GM13977 (cell line): ENCODE measurements around the gene RNF5.
"Not testable (repeated sequence)": the region's sequence is repeated elsewhere in the genome, so short reads cannot be mapped to it uniquely, and the experiment has no call there.

Source experiments
- DNase-seq: peaks from one replicate; pipeline ENCODE4 v3.0.0; 2012; ENCODE audit warnings: low spot score
- in situ Hi-C: fragments of 300-500 bp; cut with MboI; formaldehyde crosslinking; loops from one replicate; pipeline ENCODE4 v1.12.0; 2022; ENCODE audit warnings: low sequenced_read_pairs, low pct_unique_long_range_greater_than_20kb, mixed read lengths, inconsistent platforms; ENCODE audit not compliant: unreplicated experiment
- TF ChIP-seq, protein P1 (sequence below): IDR thresholded peaks from 2 replicates; pipeline ENCODE4 v1.5.1; 2012; ENCODE audit warnings: mild to moderate bottlenecking, control low read depth; ENCODE audit not compliant: insufficient read depth; ENCODE audit errors: extremely low read depth, missing control alignments

Gene RNF5

DNA sequence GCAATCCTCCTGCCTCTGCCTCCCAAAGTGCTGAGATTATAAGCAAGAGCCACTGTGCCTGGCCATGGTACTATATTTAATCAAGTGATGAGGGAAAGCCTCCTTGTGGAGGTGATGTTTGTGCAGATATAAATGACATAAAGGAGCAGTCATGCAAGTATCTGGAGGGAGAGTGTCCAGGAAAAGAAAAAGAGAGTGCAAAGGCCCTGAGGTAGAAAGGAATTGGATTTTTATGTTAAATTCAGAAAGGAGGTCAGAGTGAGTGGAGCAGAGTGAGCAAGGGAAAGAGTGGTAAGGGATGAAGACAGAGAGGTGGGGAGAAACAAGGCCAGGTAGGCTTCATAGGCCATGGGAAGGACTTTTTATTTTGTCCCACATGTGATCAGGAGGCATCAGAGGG lies 40.8 kb upstream of the RNF5 start:
- TF ChIP-seq, protein P1, sequence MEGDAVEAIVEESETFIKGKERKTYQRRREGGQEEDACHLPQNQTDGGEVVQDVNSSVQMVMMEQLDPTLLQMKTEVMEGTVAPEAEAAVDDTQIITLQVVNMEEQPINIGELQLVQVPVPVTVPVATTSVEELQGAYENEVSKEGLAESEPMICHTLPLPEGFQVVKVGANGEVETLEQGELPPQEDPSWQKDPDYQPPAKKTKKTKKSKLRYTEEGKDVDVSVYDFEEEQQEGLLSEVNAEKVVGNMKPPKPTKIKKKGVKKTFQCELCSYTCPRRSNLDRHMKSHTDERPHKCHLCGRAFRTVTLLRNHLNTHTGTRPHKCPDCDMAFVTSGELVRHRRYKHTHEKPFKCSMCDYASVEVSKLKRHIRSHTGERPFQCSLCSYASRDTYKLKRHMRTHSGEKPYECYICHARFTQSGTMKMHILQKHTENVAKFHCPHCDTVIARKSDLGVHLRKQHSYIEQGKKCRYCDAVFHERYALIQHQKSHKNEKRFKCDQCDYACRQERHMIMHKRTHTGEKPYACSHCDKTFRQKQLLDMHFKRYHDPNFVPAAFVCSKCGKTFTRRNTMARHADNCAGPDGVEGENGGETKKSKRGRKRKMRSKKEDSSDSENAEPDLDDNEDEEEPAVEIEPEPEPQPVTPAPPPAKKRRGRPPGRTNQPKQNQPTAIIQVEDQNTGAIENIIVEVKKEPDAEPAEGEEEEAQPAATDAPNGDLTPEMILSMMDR, result no peak
- in situ Hi-C loops, result no loop called here
- no peak for DNase-seq

- no peak for DNase-seq
- in situ Hi-C loops, result no loop called here
- TF ChIP-seq, protein P1, result no peak
Observed at GRCh38 chr6:32139590-32139989, 38.6 kb upstream of the RNF5 start.

GRCh38 chr6:32140420-32141046 lies 37.7 kb upstream of the RNF5 start:
- no peak for DNase-seq
- in situ Hi-C loops, result no loop called here
- TF ChIP-seq, protein P1, result no peak

DNA sequence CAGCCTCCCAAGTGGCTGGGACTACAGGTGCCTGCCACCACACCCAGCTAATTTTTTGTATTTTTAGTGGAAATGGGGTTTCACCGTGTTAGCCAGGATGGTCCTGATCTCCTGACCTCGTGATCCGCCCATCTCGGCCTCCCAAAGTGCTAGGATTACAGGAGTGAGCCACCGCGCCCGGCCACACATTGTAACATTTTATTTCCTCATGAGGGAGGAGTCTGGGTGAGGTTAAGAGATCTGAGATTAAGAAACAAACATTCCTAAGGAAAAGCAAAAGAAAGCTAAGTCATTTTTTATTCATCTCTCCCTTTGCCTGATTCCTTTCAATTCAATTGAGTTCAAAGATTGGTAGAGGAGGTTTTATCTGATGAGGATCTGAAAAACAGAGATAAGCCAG lies 34.0 kb upstream of the RNF5 start:
- DNase-seq, in situ Hi-C loops: not testable (repeated sequence)

DNA sequence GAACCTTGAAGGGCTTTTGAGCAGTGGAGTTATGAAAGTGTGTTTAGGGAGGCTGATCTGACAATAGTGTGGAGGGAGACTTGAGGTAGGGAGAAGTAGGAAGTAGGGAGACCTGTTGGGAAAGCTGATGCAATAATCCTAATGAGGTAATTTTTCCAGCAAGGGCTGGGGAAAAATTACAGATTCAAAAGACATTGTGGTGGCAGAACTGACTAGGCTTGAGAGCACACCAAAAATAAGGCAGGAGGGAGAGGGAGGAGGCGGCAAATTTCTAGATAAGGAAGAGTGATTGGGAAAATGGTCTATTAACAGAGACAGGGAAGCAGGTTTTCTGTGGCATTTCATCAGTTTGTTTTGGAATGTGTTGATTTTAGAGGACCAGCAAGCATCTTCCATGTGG lies 31.9 kb upstream of the RNF5 start:
- no peak for DNase-seq
- in situ Hi-C loops, result no loop called here
- TF ChIP-seq, protein P1, result no peak

- TF ChIP-seq, protein P1, result no peak
- DNase-seq, result no peak
- in situ Hi-C loops, result no loop called here
Observed at GRCh38 chr6:32146687-32147086, 31.5 kb upstream of the RNF5 start.

DNA sequence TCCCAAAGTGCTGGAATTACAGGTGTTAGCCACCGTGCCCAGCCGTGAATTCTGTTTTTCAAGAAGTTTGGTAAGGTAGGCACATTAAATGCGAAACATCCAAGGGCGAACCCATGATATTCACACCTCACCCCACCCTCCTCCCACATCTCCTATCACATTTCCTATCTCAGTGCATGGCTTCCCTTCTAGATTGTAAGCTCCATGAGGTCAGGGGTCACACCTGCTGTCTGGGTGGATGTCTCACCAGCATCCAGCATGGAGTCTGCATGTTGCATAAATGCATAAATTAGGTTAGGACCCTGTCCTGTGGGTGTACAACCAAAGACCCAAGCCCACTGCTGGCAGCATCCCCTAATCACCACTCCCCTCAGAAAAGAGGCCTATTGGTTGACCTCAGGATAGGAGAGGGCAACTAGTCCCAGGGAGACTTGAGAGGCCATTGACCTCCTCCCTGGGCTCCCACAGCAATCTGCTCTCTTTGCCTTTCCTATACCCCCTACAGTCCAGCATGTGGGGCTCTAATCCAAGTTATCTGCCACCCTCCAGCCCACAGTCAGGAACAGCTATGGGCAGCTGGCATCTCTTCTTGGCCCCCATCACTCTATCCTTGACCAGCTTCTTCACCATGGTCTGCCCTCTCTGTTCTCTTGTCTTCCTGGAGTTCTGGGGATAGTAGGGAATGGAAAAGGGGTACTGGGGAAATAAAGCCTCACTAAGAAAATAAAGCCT lies 30.6 kb upstream of the RNF5 start:
- in situ Hi-C loops, result no loop called here
- no peak for DNase-seq
- TF ChIP-seq, protein P1, result no peak
